H1 (cell line): ENCODE data around the gene PDE4D. TPM values are rescaled to one million over a fixed set of nuclear protein-coding genes. Genes with fewer than 3 reads are reported as not detected.

Experiments used
- CTCF ChIA-PET: fragments of 300-600 bp; sonication (Branson Sonifier 250); formaldehyde crosslinking; loops from one replicate; lab custom pipeline; 2021; ENCODE audit not compliant: partially characterized antibody; lab: Charles Lee
- POLR2A ChIA-PET: fragments of 300-600 bp; sonication (Branson Sonifier 250); formaldehyde crosslinking; loops from one replicate; lab custom pipeline; 2021; ENCODE audit warnings: inconsistent platforms; ENCODE audit not compliant: partially characterized antibody; lab: Charles Lee
- DNase-seq, 2 experiments: peaks; one replicate each; pipeline versions ENCODE4 v3.0.0 to v3.0.0-alpha.2; 2010 to 2022; ENCODE audit warnings: low spot score in 2 of 2, low read depth in 1 of 2, mixed read lengths in 1 of 2
- FAIRE-seq: peaks from 2 replicates; lab custom pipeline; 2011; peaks lifted over from hg19 to GRCh38; lab: Jason Lieb, UNC
- H2AFZ ChIP-seq: 2 replicates; pipeline ENCODE4 v1.8.1; 2012; ENCODE audit warnings: low read length, inconsistent platforms
- H2AK5ac ChIP-seq: 2 replicates; pipeline ENCODE4 v1.6.1; 2013; ENCODE audit warnings: low read depth, low read length
- H2BK120ac ChIP-seq: replicated peaks from 2 replicates; pipeline ENCODE3; 2013; ENCODE audit warnings: low read depth, low read length, inconsistent platforms
- H2BK12ac ChIP-seq: 2 replicates; pipeline ENCODE4 v1.6.1; 2013; ENCODE audit warnings: low read depth, low read length
- H2BK15ac ChIP-seq: 2 replicates; pipeline ENCODE4 v1.6.1; 2013; ENCODE audit warnings: low read length
- H2BK20ac ChIP-seq: 2 replicates; pipeline ENCODE4 v1.6.1; 2013; ENCODE audit warnings: low read length
- H2BK5ac ChIP-seq: 2 replicates; pipeline ENCODE4 v1.6.1; 2013; ENCODE audit warnings: low read depth, low read length
- H3K14ac ChIP-seq: 2 replicates; pipeline ENCODE4 v1.6.1; 2013; ENCODE audit warnings: inconsistent platforms; ENCODE audit not compliant: insufficient read length
- H3K18ac ChIP-seq: 2 replicates; pipeline ENCODE4 v1.6.1; 2013; ENCODE audit warnings: low read length; ENCODE audit errors: extremely low read depth
- H3K23ac ChIP-seq: 2 replicates; pipeline ENCODE4 v1.6.1; 2013; ENCODE audit warnings: inconsistent platforms; ENCODE audit not compliant: insufficient read length
- H3K23me2 ChIP-seq: 2 replicates; pipeline ENCODE4 v1.6.1; 2013; ENCODE audit warnings: low read depth, low read length
- H3K27ac ChIP-seq: 2 replicates; pipeline ENCODE4 v1.6.1; 2011; ENCODE audit warnings: low read depth, low read length, inconsistent platforms
- H3K27me3 ChIP-seq, 4 experiments: replicated peaks in 1 of 4; 1 replicate in 1 of 4; 2 replicates in 3 of 4; pipeline versions ENCODE4 v1.6.1 to v1.8.1; 2011 to 2013; ENCODE audit warnings: low read length in 3 of 4, mild to moderate bottlenecking in 3 of 4, inconsistent platforms in 2 of 4, mixed read lengths in 2 of 4, moderate library complexity in 1 of 4; ENCODE audit not compliant: control insufficient read depth in 3 of 4, insufficient read depth in 3 of 4; ENCODE audit errors: extremely low read depth in 1 of 4
- H3K36me3 ChIP-seq, 4 experiments: 2 replicates each; pipeline versions ENCODE4 v1.6.1 to v1.8.1; 2011 to 2013; ENCODE audit warnings: mild to moderate bottlenecking in 4 of 4, low read length in 3 of 4, moderate library complexity in 2 of 4, control low read depth in 1 of 4, inconsistent platforms in 1 of 4; ENCODE audit not compliant: insufficient read depth in 4 of 4, control insufficient read depth in 2 of 4
- H3K4ac ChIP-seq: replicated peaks from 2 replicates; pipeline ENCODE3; 2013; ENCODE audit warnings: low read length, low read depth, mixed read lengths, inconsistent platforms; ENCODE audit not compliant: insufficient read length
- H3K4me1 ChIP-seq, 4 experiments: replicated peaks in 1 of 4; 1 replicate in 1 of 4; 2 replicates in 3 of 4; pipeline versions ENCODE4 v1.6.1 to v1.8.1; 2011 to 2013; ENCODE audit warnings: low read length in 3 of 4, inconsistent platforms in 2 of 4, mixed read lengths in 1 of 4; ENCODE audit not compliant: insufficient read depth in 4 of 4, control insufficient read depth in 3 of 4
- H3K4me2 ChIP-seq, 2 experiments: 2 replicates each; pipeline versions ENCODE4 v1.6.1 to v1.8.1; 2011 to 2013; ENCODE audit warnings: low read depth in 2 of 2, low read length in 2 of 2, control low read depth in 1 of 2, inconsistent platforms in 1 of 2, mild to moderate bottlenecking in 1 of 2; ENCODE audit not compliant: insufficient read depth in 1 of 2
- H3K4me3 ChIP-seq, 4 experiments: fragments of 200-600, 300-600 bp in 1 of 4; sonication (generic), shearing (Covaris generic), sonication (Bioruptor Twin) in 1 of 4; 2 replicates each; pipeline versions ENCODE4 v1.5.1 to v1.8.1; 2011 to 2016; ENCODE audit warnings: low read length in 4 of 4, low read depth in 3 of 4, control low read depth in 2 of 4, inconsistent platforms in 2 of 4, mild to moderate bottlenecking in 2 of 4, mixed read lengths in 1 of 4, moderate library complexity in 1 of 4; ENCODE audit not compliant: insufficient read depth in 2 of 4; ENCODE audit errors: extremely low read depth in 1 of 4
- H3K56ac ChIP-seq: replicated peaks from 2 replicates; pipeline ENCODE3; 2013; ENCODE audit warnings: low read depth, mild to moderate bottlenecking, mixed read lengths, low read length, inconsistent platforms; ENCODE audit not compliant: insufficient read length
- H3K79me1 ChIP-seq: 2 replicates; pipeline ENCODE4 v1.6.1; 2013; ENCODE audit warnings: low read depth, low read length, control low read depth
- H3K79me2 ChIP-seq, 2 experiments: 2 replicates each; pipeline versions ENCODE4 v1.6.1 to v1.8.1; 2012 to 2013; ENCODE audit warnings: low read length in 2 of 2, mild to moderate bottlenecking in 2 of 2, inconsistent platforms in 1 of 2; ENCODE audit not compliant: insufficient read depth in 2 of 2, control insufficient read depth in 1 of 2
- H3K9ac ChIP-seq, 4 experiments: replicated peaks in 1 of 4; 1 replicate in 1 of 4; 2 replicates in 3 of 4; pipeline versions ENCODE4 v1.6.1 to v1.8.1; 2011 to 2013; ENCODE audit warnings: low read depth in 3 of 4, low read length in 3 of 4, control low read depth in 2 of 4, mild to moderate bottlenecking in 2 of 4, moderate library complexity in 2 of 4, inconsistent platforms in 1 of 4; ENCODE audit errors: extremely low read depth in 1 of 4
- H3K9me3 ChIP-seq, 2 experiments: 2 replicates each; pipeline versions ENCODE4 v1.6.1 to v1.8.1; 2012 to 2013; ENCODE audit warnings: mild to moderate bottlenecking in 2 of 2, moderate library complexity in 2 of 2, control low read depth in 1 of 2, inconsistent platforms in 1 of 2, low read depth in 1 of 2, low read length in 1 of 2, mixed read lengths in 1 of 2; ENCODE audit not compliant: insufficient read depth in 2 of 2
- H4K20me1 ChIP-seq, 2 experiments: replicated peaks in 1 of 2; 2 replicates each; pipeline versions ENCODE3 to v1.8.1; 2011 to 2013; ENCODE audit warnings: inconsistent platforms in 2 of 2, low read length in 2 of 2, mild to moderate bottlenecking in 1 of 2; ENCODE audit not compliant: insufficient read depth in 2 of 2, control insufficient read depth in 1 of 2
- H4K5ac ChIP-seq: 2 replicates; pipeline ENCODE4 v1.6.1; 2013; ENCODE audit warnings: low read length, low read depth, mixed read lengths, inconsistent platforms; ENCODE audit not compliant: insufficient read length
- H4K8ac ChIP-seq: 2 replicates; pipeline ENCODE4 v1.8.0; 2013; ENCODE audit warnings: mild to moderate bottlenecking, moderate library complexity, low read length, inconsistent platforms; ENCODE audit not compliant: insufficient read depth; ENCODE audit errors: extremely low read depth
- H4K91ac ChIP-seq: replicated peaks from 2 replicates; pipeline ENCODE3; 2013; ENCODE audit warnings: low read length, mixed read lengths, inconsistent platforms; ENCODE audit not compliant: insufficient read length
- ATF2 ChIP-seq: IDR thresholded peaks from 2 replicates; pipeline ENCODE4 v1.6.1; 2012; ENCODE audit warnings: low read length, inconsistent platforms
- BCL11A ChIP-seq, 2 experiments: IDR thresholded peaks; one replicate each; pipeline ENCODE4 v1.6.1; 2011; ENCODE audit warnings: low read depth in 2 of 2, low read length in 2 of 2, mild to moderate bottlenecking in 2 of 2
- CEBPB ChIP-seq: IDR thresholded peaks from 2 replicates; pipeline ENCODE4 v1.6.1; 2012; ENCODE audit warnings: low read depth, low read length
- FOSL1 ChIP-seq: IDR thresholded peaks from 2 replicates; pipeline ENCODE4 v1.6.1; 2011; ENCODE audit warnings: mild to moderate bottlenecking, low read depth, low read length, moderate library complexity; ENCODE audit not compliant: insufficient read depth
- GTF2F1 ChIP-seq: IDR thresholded peaks from 2 replicates; pipeline ENCODE4 v1.6.1; 2012; ENCODE audit warnings: low read depth, low read length, improper control_type of control experiment, borderline replicate concordance
- NANOG ChIP-seq: IDR thresholded peaks from 2 replicates; pipeline ENCODE4 v1.6.1; 2011; ENCODE audit warnings: low read length, low read depth, mild to moderate bottlenecking, inconsistent platforms; ENCODE audit not compliant: insufficient read depth, poor library complexity, severe bottlenecking
- PHF8 ChIP-seq: fragments of 200-600 bp; sonication (generic); conservative IDR thresholded peaks from 2 replicates; pipeline ENCODE4 v1.7.1; 2012; ENCODE audit warnings: low read depth, mild to moderate bottlenecking, inconsistent platforms, low read length, moderate library complexity
- RXRA ChIP-seq: IDR thresholded peaks from 2 replicates; pipeline ENCODE4 v1.6.1; 2011; ENCODE audit warnings: low read depth, mild to moderate bottlenecking, low read length, moderate library complexity; ENCODE audit not compliant: insufficient read depth
- SUZ12 ChIP-seq: fragments of 200-600 bp; sonication (generic); IDR thresholded peaks from 2 replicates; pipeline ENCODE4 v1.6.1; 2012; ENCODE audit warnings: mild to moderate bottlenecking, inconsistent platforms, low read length, moderate library complexity, mixed read lengths
- TAF1 ChIP-seq: IDR thresholded peaks from 2 replicates; pipeline ENCODE4 v1.6.1; 2011; ENCODE audit warnings: mild to moderate bottlenecking, low read depth, low read length
- WGBS, 2 experiments: shearing (Covaris generic) in 1 of 2; methylation state at CpG; one replicate each; pipeline versions ENCODE4 v1.1.6 to v1.1.7; 2013 to 2015; ENCODE audit warnings: low lambda C conversion rate in 2 of 2, mixed read lengths in 2 of 2, inconsistent platforms in 1 of 2, low coverage in 1 of 2, missing lambda C conversion rate in 1 of 2; ENCODE audit not compliant: insufficient replicate concordance in 2 of 2, insufficient coverage in 1 of 2, insufficient read length in 1 of 2; ENCODE audit errors: extremely low coverage in 1 of 2, missing lambda C conversion rate in 1 of 2; 5-methylcytosine and 5-hydroxymethylcytosine counted together
- polyA plus RNA-seq, 7 experiments: library from polyadenylated mRNA; depleted of rRNA in 3 of 7; stranded (reverse) in 5 of 7; unstranded in 2 of 7; fragments of >200 nt in 5 of 7; fragments of 200-250 nt in 2 of 7; gene quantifications; 1 replicate in 5 of 7; 2 replicates in 1 of 7; 4 replicates in 1 of 7; pipeline versions ENCODE4 v1.2.1 to v1.2.3, GENCODE V29; 2011 to 2013; ENCODE audit warnings: missing spikeins in 2 of 7, mixed read lengths in 2 of 7
- total RNA-seq: library from RNA; stranded (reverse); fragmentation: NEBNext Ultra II Directional; extraction: Animal tissue kit (Norgen Biotek cat#: 25700); gene quantifications from 2 replicates; pipeline ENCODE4 v1.2.1, GENCODE V29; 2021

The PDE4D gene
- total and polyA plus RNA-seq, 2 of the 8 experiments (the other 6 are each of a cell fraction or from before 2014, with no cell fraction given), result 2.3 to 3.7 TPM

GRCh38 chr5:59286510-59286909, 607.0 kb downstream of the PDE4D start:
- no peak overlapping the region for H3K18ac ChIP-seq
- no peak overlapping the region for H4K91ac ChIP-seq
- H3K4me3 ChIP-seq, result no peak overlapping the region
- no peak overlapping the region for H3K27ac ChIP-seq
- WGBS, 2 experiments, result 80% methylated on average over 1 of the region's 1 CpG; no CpG with 5 or more reads in 1 of the 2 experiments
- H2AFZ ChIP-seq, result no peak overlapping the region
- no peak overlapping the region for H2BK12ac ChIP-seq
- no peak overlapping the region for H2BK120ac ChIP-seq
- H3K27me3 ChIP-seq, result no peaks in the 10 kb centered on the region
- H3K36me3 ChIP-seq, result no peaks in the 10 kb centered on the region
- H2AK5ac ChIP-seq, result no peak overlapping the region
- DNase-seq, result no peak
- H3K14ac ChIP-seq, result no peak overlapping the region
- TF ChIP-seq SUZ12 (no peak), RXRA (no peak), PHF8 (no peak), NANOG (no peak), CEBPB (no peak), TAF1 (no peak), GTF2F1 (no peak), BCL11A (IDR thresholded peaks at IDR 0.05; ENCODE audit: low read depth in 2 of 2, low read length in 2 of 2) (no peak), FOSL1 (no peak), ATF2 (no peak)
- TF ChIP-seq, all 59 proteins: peak for 0
- H3K9me3 ChIP-seq, result no peaks in the 10 kb centered on the region
- no peaks in the 10 kb centered on the region for H3K4me1 ChIP-seq
- no peak overlapping the region for H2BK20ac ChIP-seq
- no peak overlapping the region for H3K56ac ChIP-seq
- H2BK5ac ChIP-seq, result no peak overlapping the region
- H4K20me1 ChIP-seq, result no peaks in the 10 kb centered on the region
- H4K8ac ChIP-seq, result no peak overlapping the region
- no peak overlapping the region for H3K4ac ChIP-seq
- H3K9ac ChIP-seq, result no peak overlapping the region
- H3K23me2 ChIP-seq, result no peaks in the 10 kb centered on the region
- H4K5ac ChIP-seq, result no peak overlapping the region
- no peaks in the 10 kb centered on the region for H3K79me1 ChIP-seq
- H3K79me2 ChIP-seq, result no peaks in the 10 kb centered on the region
- H3K4me2 ChIP-seq, result no peak overlapping the region
- POLR2A ChIA-PET, result no interaction called here
- H3K23ac ChIP-seq, result no peak overlapping the region
- H2BK15ac ChIP-seq, result no peak overlapping the region
- no peak for FAIRE-seq
- CTCF ChIA-PET, result no interaction called here
